Lower lobe of right lung (tissue), 2 donors: ENCODE measurements around the gene NBEAL2. TPM values are rescaled to one million over a fixed set of nuclear protein-coding genes. Genes with fewer than 3 reads are reported as not detected.

Experiments
- ATAC-seq, 2 donors: fragments of 200-7000 bp; cut with Tn5 transposase; one replicate each; pipeline ENCODE4 v1.9.1; 2020 to 2022; ENCODE audit warnings: mild to moderate bottlenecking in 2 of 2, moderate library complexity in 2 of 2
- DNase-seq: peaks from one replicate; pipeline ENCODE4 v3.0.0-alpha.2; 2020
- H3K27ac ChIP-seq: fragments of 200-600 bp; one replicate; pipeline ENCODE4 v1.8.0; 2022
- H3K27me3 ChIP-seq: fragments of 200-600 bp; one replicate; pipeline ENCODE4 v1.8.0; 2022; ENCODE audit warnings: low read depth
- H3K36me3 ChIP-seq: fragments of 200-600 bp; one replicate; pipeline ENCODE4 v1.8.0; 2022; ENCODE audit warnings: mild to moderate bottlenecking
- H3K4me1 ChIP-seq: fragments of 200-600 bp; one replicate; pipeline ENCODE4 v1.8.0; 2022
- H3K4me3 ChIP-seq: fragments of 200-600 bp; one replicate; pipeline ENCODE4 v1.8.0; 2022; ENCODE audit warnings: mild to moderate bottlenecking
- H3K9me3 ChIP-seq: fragments of 200-600 bp; one replicate; pipeline ENCODE4 v1.8.0; 2022
- intact Hi-C: fragments of 100-400 bp; cut with DNase I; formaldehyde crosslinking; loops from one replicate; pipeline ENCODE4 v1.11.0; 2022
- total RNA-seq: library from RNA; stranded (reverse); fragmentation: NEBNext Ultra II Directional; extraction: Animal tissue kit (Norgen Biotek cat#: 25700); gene quantifications from one replicate; pipeline ENCODE4 v1.2.1, GENCODE V29; 2021
- TF ChIP-seq, protein P1 (sequence below): fragments of 200-600 bp; IDR thresholded peaks from one replicate; pipeline ENCODE4 v1.8.0; 2022; ENCODE audit warnings: antibody characterized with exemption, mild to moderate bottlenecking
- donor health status: DM: no; HTN: yes; CAD: no; lungs with severe emphysema.

Gene NBEAL2
- total RNA-seq, 1 donor from 2014 or later, result 97.0 TPM

DNA sequence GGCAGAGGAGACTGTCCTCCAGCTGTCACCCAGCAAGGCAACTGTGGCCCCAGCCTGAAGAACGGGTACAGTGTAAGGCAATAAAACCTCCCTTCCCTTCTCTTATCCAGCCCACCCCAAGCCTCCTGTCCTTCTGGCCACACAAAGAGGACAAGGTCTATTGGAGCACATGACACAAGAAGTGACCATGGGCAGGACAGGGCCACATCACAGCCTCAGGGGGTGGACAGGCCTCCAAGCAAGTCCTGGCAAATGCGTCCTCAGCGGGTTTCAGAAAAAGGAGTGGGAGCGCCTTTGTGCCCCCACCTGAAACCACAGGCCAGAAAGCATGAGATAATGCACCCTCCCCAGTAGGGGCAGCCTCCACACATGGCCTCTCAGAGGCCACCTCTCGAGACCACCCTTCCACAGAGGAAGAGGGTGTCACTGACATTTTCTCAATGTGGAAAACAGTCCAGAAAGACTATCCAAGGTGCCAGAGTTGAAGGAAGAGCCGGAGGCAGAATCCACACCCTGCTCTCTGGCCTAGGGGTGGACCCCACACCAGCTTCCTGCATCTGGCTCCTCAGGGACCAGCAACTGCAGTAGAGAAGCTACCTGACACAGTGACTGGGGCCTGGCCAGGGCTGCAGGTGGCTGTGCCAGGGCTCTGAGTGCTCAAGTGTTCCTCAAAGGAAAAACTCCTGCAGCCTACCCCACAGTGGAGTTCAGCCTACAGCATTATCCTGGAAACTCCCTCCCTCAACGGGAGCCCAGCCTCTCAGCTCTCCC, 46.8 kb upstream of the NBEAL2 start:
- H3K4me1 ChIP-seq, result peaks cover 91% of the 10 kb centered on the region
- H3K36me3 ChIP-seq, result peaks cover 14% of the 10 kb centered on the region
- no peaks in the 10 kb centered on the region for H3K27me3 ChIP-seq
- no peak overlapping the region for H3K4me3 ChIP-seq
- no peak for ATAC-seq
- peak overlapping the region; percentile 85 for H3K27ac ChIP-seq
- no peaks in the 10 kb centered on the region for H3K9me3 ChIP-seq
- intact Hi-C loops, result no loop called here
- DNase-seq, result peak; percentile 50
- TF ChIP-seq, protein P1, sequence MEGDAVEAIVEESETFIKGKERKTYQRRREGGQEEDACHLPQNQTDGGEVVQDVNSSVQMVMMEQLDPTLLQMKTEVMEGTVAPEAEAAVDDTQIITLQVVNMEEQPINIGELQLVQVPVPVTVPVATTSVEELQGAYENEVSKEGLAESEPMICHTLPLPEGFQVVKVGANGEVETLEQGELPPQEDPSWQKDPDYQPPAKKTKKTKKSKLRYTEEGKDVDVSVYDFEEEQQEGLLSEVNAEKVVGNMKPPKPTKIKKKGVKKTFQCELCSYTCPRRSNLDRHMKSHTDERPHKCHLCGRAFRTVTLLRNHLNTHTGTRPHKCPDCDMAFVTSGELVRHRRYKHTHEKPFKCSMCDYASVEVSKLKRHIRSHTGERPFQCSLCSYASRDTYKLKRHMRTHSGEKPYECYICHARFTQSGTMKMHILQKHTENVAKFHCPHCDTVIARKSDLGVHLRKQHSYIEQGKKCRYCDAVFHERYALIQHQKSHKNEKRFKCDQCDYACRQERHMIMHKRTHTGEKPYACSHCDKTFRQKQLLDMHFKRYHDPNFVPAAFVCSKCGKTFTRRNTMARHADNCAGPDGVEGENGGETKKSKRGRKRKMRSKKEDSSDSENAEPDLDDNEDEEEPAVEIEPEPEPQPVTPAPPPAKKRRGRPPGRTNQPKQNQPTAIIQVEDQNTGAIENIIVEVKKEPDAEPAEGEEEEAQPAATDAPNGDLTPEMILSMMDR, result no peak

DNA sequence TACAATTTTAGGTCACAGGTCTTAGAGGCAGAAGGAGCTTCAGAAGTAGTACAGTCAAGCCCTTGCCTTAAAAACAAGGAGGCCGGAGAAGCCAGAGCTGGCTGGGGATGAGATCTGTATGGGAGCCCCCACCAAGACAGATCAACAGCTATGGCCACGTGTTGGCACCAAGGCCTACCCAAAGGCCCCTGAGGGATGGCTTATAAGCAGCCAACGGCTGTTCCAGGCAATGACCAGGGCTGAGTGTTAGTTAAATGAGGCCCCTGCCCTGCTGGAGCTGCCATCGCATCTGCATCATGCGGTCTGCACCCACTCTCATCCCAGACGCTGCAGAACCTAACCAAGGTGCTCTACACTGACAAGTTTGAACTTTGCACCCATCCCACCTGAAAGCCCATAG, 46.2 kb upstream of the NBEAL2 start:
- Histone ChIP-seq H3K4me1 (peaks cover 90% of the 10 kb centered on the region), H3K27ac (peak overlapping the region; percentile 85), H3K4me3 (no peak overlapping the region), H3K9me3 (no peaks in the 10 kb centered on the region), H3K27me3 (no peaks in the 10 kb centered on the region), H3K36me3 (peaks cover 20% of the 10 kb centered on the region)
- ATAC-seq (no peak), DNase-seq (peak; percentile 14)
- intact Hi-C loops, result no loop called here
- TF ChIP-seq, protein P1, result no peak

DNA sequence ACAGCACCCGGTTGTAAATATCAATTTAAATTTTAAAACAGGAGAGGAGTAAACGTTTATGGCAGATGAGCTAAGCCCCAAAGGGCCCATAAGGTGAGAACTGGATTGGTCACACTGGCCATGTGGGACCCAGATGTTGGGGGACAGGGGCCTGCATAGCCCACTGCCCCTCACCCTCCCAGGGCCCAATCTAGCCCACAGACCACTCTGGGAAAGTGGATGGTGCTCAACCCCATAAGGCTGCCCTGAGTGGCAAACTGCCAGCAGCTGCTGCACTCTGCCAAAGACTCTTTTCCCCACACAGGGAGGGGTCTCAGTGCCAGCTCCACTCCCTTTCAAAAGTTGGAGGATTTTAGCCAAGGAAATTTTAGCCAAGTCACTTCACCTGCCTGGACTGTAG, 45.4 kb upstream of the NBEAL2 start:
- peaks cover 91% of the 10 kb centered on the region for H3K4me1 ChIP-seq
- no peaks in the 10 kb centered on the region for H3K9me3 ChIP-seq
- ATAC-seq (no peak), DNase-seq (peak; percentile 48)
- TF ChIP-seq, protein P1, result no peak
- H3K4me3 ChIP-seq, result no peak overlapping the region
- H3K27me3 ChIP-seq, result no peaks in the 10 kb centered on the region
- H3K36me3 ChIP-seq, result peaks cover 25% of the 10 kb centered on the region
- intact Hi-C loops, result no loop called here
- peak overlapping the region; percentile 85 for H3K27ac ChIP-seq

- intact Hi-C loops, result no loop called here
- H3K36me3 ChIP-seq, result peaks cover 31% of the 10 kb centered on the region
- no peaks in the 10 kb centered on the region for H3K9me3 ChIP-seq
- H3K27ac ChIP-seq, result peak overlapping the region; percentile 66
- peak; percentile 1 to 4 for ATAC-seq
- H3K4me1 ChIP-seq, result peaks cover 91% of the 10 kb centered on the region
- peak; percentile 68 for DNase-seq
- TF ChIP-seq, protein P1, result no peak
- H3K4me3 ChIP-seq, result no peak overlapping the region
- H3K27me3 ChIP-seq, result no peaks in the 10 kb centered on the region
These were observed 44.8 kb upstream of the NBEAL2 start for GRCh38 chr3:46934498-46935167.

DNA sequence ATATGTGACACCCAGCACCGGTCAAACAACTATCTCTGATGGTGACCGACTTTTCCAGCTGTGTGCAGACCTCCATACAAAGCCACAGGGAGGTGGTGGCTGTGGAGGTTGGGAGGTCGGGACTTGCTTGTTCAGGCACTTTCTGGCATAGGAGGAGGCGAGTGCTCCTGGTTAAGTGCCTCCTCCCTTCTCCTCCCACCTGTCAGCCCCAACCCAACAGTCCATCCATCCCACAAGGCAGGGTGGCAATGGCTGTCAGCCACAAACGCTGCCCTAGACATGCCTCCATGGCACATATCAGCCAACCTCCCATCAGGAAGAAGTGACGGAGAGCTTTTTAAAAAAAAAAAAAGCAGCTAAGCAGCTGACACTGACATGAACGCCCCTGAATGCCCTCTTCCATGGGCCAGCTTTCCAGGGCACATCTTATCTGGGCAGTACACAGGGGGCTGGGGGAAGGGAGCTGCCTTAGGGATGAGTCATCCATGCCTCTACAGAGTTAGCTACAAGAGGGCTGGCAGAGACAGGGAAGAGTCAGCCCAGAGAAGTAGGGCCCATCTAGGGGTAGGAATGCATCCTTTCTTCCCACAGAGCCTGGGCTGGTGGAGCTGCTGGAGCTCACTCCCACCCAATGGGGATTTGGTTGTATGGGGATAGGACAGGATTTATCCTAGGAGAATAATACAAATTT, 44.2 kb upstream of the NBEAL2 start:
- ATAC-seq, result peak; percentile 76 to 79
- intact Hi-C loops, result no loop called here
- H3K27me3 ChIP-seq, result no peaks in the 10 kb centered on the region
- H3K4me1 ChIP-seq, result peaks cover 90% of the 10 kb centered on the region
- peak; percentile 76 for DNase-seq
- no peaks in the 10 kb centered on the region for H3K9me3 ChIP-seq
- peaks cover 38% of the 10 kb centered on the region for H3K36me3 ChIP-seq
- no peak overlapping the region for H3K4me3 ChIP-seq
- H3K27ac ChIP-seq, result peak overlapping the region; percentile 66
- TF ChIP-seq, protein P1, result peak; percentile 53
